A673 (cell line): ENCODE measurements around the gene SLC44A2.

Source experiments
- EZH2 ChIP-seq: fragments of 200-600 bp; sonication (generic); IDR thresholded peaks from 2 replicates; pipeline ENCODE4 v1.6.1; 2017; ENCODE audit warnings: borderline replicate concordance, low read depth, mild to moderate bottlenecking, mixed read lengths, antibody characterized with exemption, low read length; ENCODE audit not compliant: poor library complexity, severe bottlenecking
- TF ChIP-seq, protein P1 (sequence below): fragments of 300-800, 200-600 bp; sonication (generic); conservative IDR thresholded peaks from 2 replicates; pipeline ENCODE4 v1.5.1; 2017; ENCODE audit warnings: low read depth, mild to moderate bottlenecking, antibody characterized with exemption, low read length, moderate library complexity, mixed read lengths

DNA sequence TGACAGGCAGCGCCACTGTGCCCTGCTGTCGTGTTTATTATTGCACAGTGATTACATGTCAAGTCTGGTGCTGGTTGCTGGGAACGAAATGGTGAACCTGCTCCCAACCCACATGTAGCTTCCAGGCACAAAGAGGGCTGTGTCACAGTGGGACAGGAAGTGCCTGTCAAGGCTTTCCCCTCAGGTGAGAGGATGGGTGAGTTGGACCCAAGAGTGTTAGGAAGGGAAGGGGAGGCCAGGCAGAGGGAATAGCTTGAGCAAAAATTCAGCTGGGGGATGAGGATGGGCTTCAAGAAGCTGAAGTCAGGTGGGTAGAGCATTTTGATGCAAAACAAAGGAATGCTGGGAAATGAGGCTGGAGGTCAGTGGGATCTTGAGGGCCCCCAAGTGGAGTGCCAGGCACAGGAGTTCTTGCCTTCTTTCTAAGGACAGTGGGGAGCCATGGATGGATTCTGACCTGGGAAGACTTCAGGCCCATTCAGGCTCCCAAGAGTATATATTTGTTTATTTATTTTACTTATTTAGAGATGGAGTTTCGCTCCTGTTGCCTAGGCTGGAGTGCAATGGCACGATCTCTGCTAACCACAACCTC is 67.4 kb downstream of the SLC44A2 start:
- TF ChIP-seq, protein P1, sequence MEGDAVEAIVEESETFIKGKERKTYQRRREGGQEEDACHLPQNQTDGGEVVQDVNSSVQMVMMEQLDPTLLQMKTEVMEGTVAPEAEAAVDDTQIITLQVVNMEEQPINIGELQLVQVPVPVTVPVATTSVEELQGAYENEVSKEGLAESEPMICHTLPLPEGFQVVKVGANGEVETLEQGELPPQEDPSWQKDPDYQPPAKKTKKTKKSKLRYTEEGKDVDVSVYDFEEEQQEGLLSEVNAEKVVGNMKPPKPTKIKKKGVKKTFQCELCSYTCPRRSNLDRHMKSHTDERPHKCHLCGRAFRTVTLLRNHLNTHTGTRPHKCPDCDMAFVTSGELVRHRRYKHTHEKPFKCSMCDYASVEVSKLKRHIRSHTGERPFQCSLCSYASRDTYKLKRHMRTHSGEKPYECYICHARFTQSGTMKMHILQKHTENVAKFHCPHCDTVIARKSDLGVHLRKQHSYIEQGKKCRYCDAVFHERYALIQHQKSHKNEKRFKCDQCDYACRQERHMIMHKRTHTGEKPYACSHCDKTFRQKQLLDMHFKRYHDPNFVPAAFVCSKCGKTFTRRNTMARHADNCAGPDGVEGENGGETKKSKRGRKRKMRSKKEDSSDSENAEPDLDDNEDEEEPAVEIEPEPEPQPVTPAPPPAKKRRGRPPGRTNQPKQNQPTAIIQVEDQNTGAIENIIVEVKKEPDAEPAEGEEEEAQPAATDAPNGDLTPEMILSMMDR = no peak
- no peak for TF ChIP-seq EZH2
